Cardiac muscle cell (in vitro differentiated cells and primary cell): ENCODE data around the gene GSPT2. TPM values are rescaled to one million over a fixed set of nuclear protein-coding genes. Genes with fewer than 3 reads are reported as not detected.

ENCODE experiments used
- DNase-seq, 2 donors: peaks; one replicate each; pipeline versions ENCODE4 v3.0.0 to v3.0.0-alpha.2; 2010 to 2017; ENCODE audit warnings: low read depth in 1 of 2, low spot score in 1 of 2
- H3K27ac ChIP-seq: fragments of 200-600 bp; sonication (generic); 2 replicates; pipeline ENCODE4 v1.5.1; 2016
- H3K27me3 ChIP-seq: fragments of 200-600 bp; sonication (generic); 2 replicates; pipeline ENCODE4 v1.6.0; 2016; ENCODE audit warnings: control low read depth
- H3K36me3 ChIP-seq: fragments of 200-600 bp; sonication (generic); 2 replicates; pipeline ENCODE4 v1.5.1; 2016; ENCODE audit warnings: control low read depth
- H3K4me1 ChIP-seq: fragments of 200-600 bp; sonication (generic); 2 replicates; pipeline ENCODE4 v1.8.1; 2017; ENCODE audit warnings: low read depth, mild to moderate bottlenecking, mixed run types
- H3K4me3 ChIP-seq: fragments of 200-600 bp; sonication (generic); 2 replicates; pipeline ENCODE4 v1.5.1; 2016; ENCODE audit warnings: mild to moderate bottlenecking
- H3K9me3 ChIP-seq: fragments of 200-600 bp; sonication (generic); 2 replicates; pipeline ENCODE4 v1.5.1; 2017; ENCODE audit warnings: low read depth, mild to moderate bottlenecking, control low read depth
- CTCF ChIP-seq: IDR thresholded peaks from 2 replicates; pipeline ENCODE4 v1.5.1; 2012; ENCODE audit warnings: low read depth, mild to moderate bottlenecking, low read length
- polyA plus RNA-seq: library from polyadenylated mRNA; unstranded; fragments of >200 nt; fragmentation: Nextera tagmentation; extraction: Ambion mirVana; gene quantifications from 2 replicates; pipeline ENCODE4 v1.2.1, GENCODE V29; 2016
- total RNA-seq: library from RNA; depleted of rRNA; stranded (reverse); fragments of >200 nt; gene quantifications from 2 replicates; pipeline ENCODE4 v1.2.3, GENCODE V29; 2016

GSPT2 gene
- total and polyA plus RNA-seq, 2 experiments from 2014 or later: 12.1 to 14.1 TPM

- Histone ChIP-seq H3K36me3 (no peaks in the 10 kb centered on the region), H3K4me1 (no peaks in the 10 kb centered on the region), H3K9me3 (no peaks in the 10 kb centered on the region), H3K4me3 (no peak overlapping the region), H3K27me3 (peaks cover 7% of the 10 kb centered on the region), H3K27ac (no peak overlapping the region)
- DNase-seq: no peak
- no peak for TF ChIP-seq CTCF
Measured at GRCh38 chrX:51737091-51737490, 6.2 kb upstream of the GSPT2 start.

- Histone ChIP-seq H3K27ac (no peak overlapping the region), H3K4me3 (no peak overlapping the region)
- no peak for DNase-seq
Measured at GRCh38 chrX:51742586-51742985, 656 bp upstream of the GSPT2 start.

GRCh38 chrX:51747671-51748070, 4.4 kb downstream of the GSPT2 start:
- Histone ChIP-seq H3K4me1 (no peaks in the 10 kb centered on the region), H3K27ac (no peak overlapping the region), H3K36me3 (peaks cover 3% of the 10 kb centered on the region), H3K4me3 (no peak overlapping the region), H3K27me3 (no peaks in the 10 kb centered on the region), H3K9me3 (no peaks in the 10 kb centered on the region)
- DNase-seq: peak in 1 of 2 donors; percentile 53
- no peak for TF ChIP-seq CTCF

More at GRCh38 chrX:51742586-51742985, 656 bp upstream of the GSPT2 start:
- Histone ChIP-seq H3K4me1 (no peaks in the 10 kb centered on the region), H3K36me3 (peaks cover 3% of the 10 kb centered on the region), H3K9me3 (no peaks in the 10 kb centered on the region), H3K27me3 (peaks cover 7% of the 10 kb centered on the region)
- TF ChIP-seq CTCF: no peak

- Histone ChIP-seq H3K27ac (no peak overlapping the region), H3K9me3 (no peaks in the 10 kb centered on the region), H3K4me1 (no peaks in the 10 kb centered on the region), H3K4me3 (no peak overlapping the region), H3K36me3 (no peaks in the 10 kb centered on the region), H3K27me3 (no peaks in the 10 kb centered on the region)
- TF ChIP-seq CTCF: no peak
- no peak for DNase-seq
Measured at GRCh38 chrX:51759055-51759839, 16.0 kb downstream of the GSPT2 start.

- Histone ChIP-seq H3K36me3 (no peaks in the 10 kb centered on the region), H3K9me3 (no peaks in the 10 kb centered on the region), H3K27ac (no peak overlapping the region), H3K27me3 (no peaks in the 10 kb centered on the region), H3K4me3 (no peak overlapping the region), H3K4me1 (no peaks in the 10 kb centered on the region)
- peak in 1 of 2 donors; percentile 32 for DNase-seq
- no peak for TF ChIP-seq CTCF
Measured at GRCh38 chrX:51760657-51761056, 17.4 kb downstream of the GSPT2 start.
